Measurements from ENCODE around the gene PPP2R3A.
A peak's percentile ranks its signal among the peaks of the same experiment; 100 is the strongest.

Gene PPP2R3A

DNA sequence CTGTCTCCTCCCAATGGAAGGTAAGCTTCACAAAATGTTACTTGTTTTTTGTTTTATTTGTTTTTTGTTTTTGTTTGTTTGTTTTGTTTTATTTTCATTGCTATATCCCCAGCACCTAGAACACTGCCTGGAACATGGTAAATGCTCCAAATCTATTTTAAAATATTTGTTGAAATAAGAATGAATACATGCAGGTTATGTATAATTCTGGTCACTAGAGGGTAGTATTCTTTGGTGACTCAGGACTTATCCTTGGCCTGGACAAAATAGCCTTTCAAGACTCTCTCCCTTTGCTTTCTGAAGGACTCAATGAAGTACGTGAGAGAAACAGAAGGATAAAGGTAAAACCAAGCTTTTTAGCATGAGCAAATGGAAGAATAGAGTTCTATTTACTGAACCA is 46.9 kb upstream of the PPP2R3A start:
- Histone ChIP-seq H3K27me3 (ENCODE audit: insufficient read depth, poor library complexity, severe bottlenecking) (no peaks in the 10 kb centered on the region), H3K27ac (ENCODE audit: poor library complexity, severe bottlenecking) (no peak overlapping the region), H3K36me3 (ENCODE audit: low read depth) (no peaks in the 10 kb centered on the region), H3K4me3 (ENCODE audit: severe bottlenecking) (no peak overlapping the region), H3K9me3 (ENCODE audit: severe bottlenecking) (no peaks in the 10 kb centered on the region), H3K4me1 (ENCODE audit: insufficient read depth, poor library complexity, severe bottlenecking) (no peaks in the 10 kb centered on the region)
- no peak for DNase-seq (ENCODE audit: low spot score)
- TF ChIP-seq, protein P1, sequence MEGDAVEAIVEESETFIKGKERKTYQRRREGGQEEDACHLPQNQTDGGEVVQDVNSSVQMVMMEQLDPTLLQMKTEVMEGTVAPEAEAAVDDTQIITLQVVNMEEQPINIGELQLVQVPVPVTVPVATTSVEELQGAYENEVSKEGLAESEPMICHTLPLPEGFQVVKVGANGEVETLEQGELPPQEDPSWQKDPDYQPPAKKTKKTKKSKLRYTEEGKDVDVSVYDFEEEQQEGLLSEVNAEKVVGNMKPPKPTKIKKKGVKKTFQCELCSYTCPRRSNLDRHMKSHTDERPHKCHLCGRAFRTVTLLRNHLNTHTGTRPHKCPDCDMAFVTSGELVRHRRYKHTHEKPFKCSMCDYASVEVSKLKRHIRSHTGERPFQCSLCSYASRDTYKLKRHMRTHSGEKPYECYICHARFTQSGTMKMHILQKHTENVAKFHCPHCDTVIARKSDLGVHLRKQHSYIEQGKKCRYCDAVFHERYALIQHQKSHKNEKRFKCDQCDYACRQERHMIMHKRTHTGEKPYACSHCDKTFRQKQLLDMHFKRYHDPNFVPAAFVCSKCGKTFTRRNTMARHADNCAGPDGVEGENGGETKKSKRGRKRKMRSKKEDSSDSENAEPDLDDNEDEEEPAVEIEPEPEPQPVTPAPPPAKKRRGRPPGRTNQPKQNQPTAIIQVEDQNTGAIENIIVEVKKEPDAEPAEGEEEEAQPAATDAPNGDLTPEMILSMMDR (IDR thresholded peaks at IDR 0.05; ENCODE audit: poor library complexity, severe bottlenecking): peak; percentile 64
- peak; percentile 62; the same call in 2 of the 3 replicates for ATAC-seq (ENCODE audit: low read depth)

DNA sequence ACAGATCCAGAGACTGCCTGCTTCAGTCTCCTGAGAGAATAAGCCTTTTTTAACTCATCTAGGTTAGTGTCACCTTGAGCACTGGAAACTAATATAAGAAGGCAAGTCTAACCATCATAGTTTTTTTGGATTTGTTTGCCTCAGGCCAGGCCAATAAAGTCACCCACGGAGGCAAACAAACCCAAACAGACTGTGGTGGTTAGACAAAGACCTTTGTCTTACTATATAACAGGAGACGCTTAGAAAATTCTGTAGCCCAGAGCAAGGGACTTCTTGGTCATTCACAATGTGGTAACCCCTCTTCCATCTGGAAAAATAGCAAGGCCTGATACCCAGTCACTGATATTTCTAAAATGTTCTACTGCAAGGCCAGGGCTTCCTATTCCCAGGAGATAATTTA is 45.3 kb upstream of the PPP2R3A start:
- no peak overlapping the region for H3K27ac ChIP-seq (ENCODE audit: poor library complexity, severe bottlenecking)
- H3K4me1 ChIP-seq (ENCODE audit: insufficient read depth, poor library complexity, severe bottlenecking): no peaks in the 10 kb centered on the region
- ATAC-seq (ENCODE audit: low read depth) (no peak), DNase-seq (ENCODE audit: low spot score) (no peak)
- TF ChIP-seq, protein P1 (IDR thresholded peaks at IDR 0.05; ENCODE audit: poor library complexity, severe bottlenecking): no peak
- H3K27me3 ChIP-seq (ENCODE audit: insufficient read depth, poor library complexity, severe bottlenecking): no peaks in the 10 kb centered on the region
- no peak overlapping the region for H3K4me3 ChIP-seq (ENCODE audit: severe bottlenecking)
- H3K36me3 ChIP-seq (ENCODE audit: low read depth): no peaks in the 10 kb centered on the region
- H3K9me3 ChIP-seq (ENCODE audit: severe bottlenecking): no peaks in the 10 kb centered on the region

DNA sequence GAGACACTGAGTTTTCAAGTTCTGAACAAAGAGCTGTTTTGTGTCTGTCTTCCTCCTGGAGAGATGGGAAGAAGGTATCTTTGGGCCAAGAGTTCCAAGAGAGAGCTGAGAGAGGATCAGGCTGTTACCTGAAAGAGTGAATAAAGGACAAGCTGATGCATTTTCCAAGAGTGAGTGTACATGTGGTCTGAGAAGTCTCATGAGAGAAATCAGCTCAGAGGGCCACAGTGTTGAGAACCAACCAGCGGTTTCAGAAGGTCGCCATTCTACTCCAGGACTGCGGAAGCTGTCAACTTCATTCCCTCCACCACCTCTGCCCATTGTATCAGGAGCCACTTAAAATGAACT is 42.7 kb upstream of the PPP2R3A start:
- no peaks in the 10 kb centered on the region for H3K9me3 ChIP-seq (ENCODE audit: severe bottlenecking)
- TF ChIP-seq, protein P1 (IDR thresholded peaks at IDR 0.05; ENCODE audit: poor library complexity, severe bottlenecking): no peak
- no peak overlapping the region for H3K27ac ChIP-seq (ENCODE audit: poor library complexity, severe bottlenecking)
- no peak for DNase-seq (ENCODE audit: low spot score)
- no peaks in the 10 kb centered on the region for H3K4me1 ChIP-seq (ENCODE audit: insufficient read depth, poor library complexity, severe bottlenecking)
- ATAC-seq (ENCODE audit: low read depth): no peak
- no peaks in the 10 kb centered on the region for H3K27me3 ChIP-seq (ENCODE audit: insufficient read depth, poor library complexity, severe bottlenecking)
- no peak overlapping the region for H3K4me3 ChIP-seq (ENCODE audit: severe bottlenecking)
- no peaks in the 10 kb centered on the region for H3K36me3 ChIP-seq (ENCODE audit: low read depth)

DNA sequence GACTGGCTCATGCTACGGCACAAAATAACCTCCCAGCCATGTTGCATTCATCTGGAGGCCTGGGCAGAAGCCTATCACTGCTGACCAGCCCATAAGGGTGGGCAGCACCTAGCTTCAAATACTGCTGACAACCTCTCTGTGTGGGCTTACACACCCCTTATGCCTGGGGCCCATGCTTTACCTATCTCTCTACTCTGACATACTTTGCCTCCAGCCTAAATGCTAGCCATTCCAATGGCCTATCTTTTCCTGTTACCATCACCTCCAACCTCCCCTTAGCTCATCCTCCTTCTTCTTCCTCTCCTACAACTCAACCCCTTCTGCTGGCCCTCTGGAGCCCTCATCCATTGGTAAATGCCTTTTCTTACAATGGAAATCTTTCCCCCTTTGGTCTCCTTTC is 41.0 kb upstream of the PPP2R3A start:
- no peaks in the 10 kb centered on the region for H3K4me1 ChIP-seq (ENCODE audit: insufficient read depth, poor library complexity, severe bottlenecking)
- H3K4me3 ChIP-seq (ENCODE audit: severe bottlenecking): no peak overlapping the region
- H3K27ac ChIP-seq (ENCODE audit: poor library complexity, severe bottlenecking): no peak overlapping the region
- DNase-seq (ENCODE audit: low spot score) (no peak), ATAC-seq (ENCODE audit: low read depth) (no peak)
- TF ChIP-seq, protein P1 (IDR thresholded peaks at IDR 0.05; ENCODE audit: poor library complexity, severe bottlenecking): no peak
- no peaks in the 10 kb centered on the region for H3K9me3 ChIP-seq (ENCODE audit: severe bottlenecking)
- no peaks in the 10 kb centered on the region for H3K36me3 ChIP-seq (ENCODE audit: low read depth)
- no peaks in the 10 kb centered on the region for H3K27me3 ChIP-seq (ENCODE audit: insufficient read depth, poor library complexity, severe bottlenecking)

DNA sequence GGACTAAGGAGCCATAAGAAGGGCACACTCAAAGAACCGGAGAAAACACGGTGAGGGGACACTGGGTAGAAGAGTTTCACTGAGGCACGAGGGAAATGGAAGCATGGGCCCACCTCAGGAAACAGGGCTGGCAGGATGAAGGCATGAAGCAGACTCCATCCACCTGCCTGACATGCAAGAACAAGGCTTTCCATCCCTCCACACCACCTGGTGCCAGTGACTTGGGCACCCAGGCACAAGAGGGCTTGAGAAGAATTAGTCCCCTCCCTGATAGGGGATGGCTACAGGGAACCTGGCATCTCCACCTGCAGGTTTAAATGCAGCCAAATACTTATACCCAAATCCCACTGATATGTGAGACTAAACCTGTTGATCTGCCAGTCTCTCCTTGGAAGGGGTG is 38.9 kb upstream of the PPP2R3A start:
- Histone ChIP-seq H3K27ac (ENCODE audit: poor library complexity, severe bottlenecking) (no peak overlapping the region), H3K4me3 (ENCODE audit: severe bottlenecking) (no peak overlapping the region), H3K27me3 (ENCODE audit: insufficient read depth, poor library complexity, severe bottlenecking) (no peaks in the 10 kb centered on the region), H3K9me3 (ENCODE audit: severe bottlenecking) (no peaks in the 10 kb centered on the region), H3K4me1 (ENCODE audit: insufficient read depth, poor library complexity, severe bottlenecking) (no peaks in the 10 kb centered on the region), H3K36me3 (ENCODE audit: low read depth) (no peaks in the 10 kb centered on the region)
- DNase-seq (ENCODE audit: low spot score) (no peak), ATAC-seq (ENCODE audit: low read depth) (no peak)
- TF ChIP-seq, protein P1 (IDR thresholded peaks at IDR 0.05; ENCODE audit: poor library complexity, severe bottlenecking): no peak
